B cell (primary cell): ENCODE results near the gene ELAVL3. TPM values are rescaled to one million over a fixed set of nuclear protein-coding genes. Genes with fewer than 3 reads are reported as not detected.

ENCODE experiments used
- ATAC-seq: fragments of 200-7000 bp; cut with Tn5 transposase; one replicate; pipeline ENCODE4 v1.10.0; 2021; ENCODE audit warnings: low read depth, mild to moderate bottlenecking, moderate number of reproducible peaks, moderate library complexity
- CTCF ChIA-PET: fragments of 350-600 bp; sonication (Branson Sonifier 250); formaldehyde crosslinking; loops from one replicate; lab custom pipeline; 2021; ENCODE audit warnings: antibody characterized with exemption, inconsistent platforms; lab: Charles Lee
- POLR2A ChIA-PET: fragments of 350-600 bp; sonication (Branson Sonifier 250); formaldehyde crosslinking; loops from one replicate; lab custom pipeline; 2021; ENCODE audit warnings: antibody characterized with exemption; lab: Charles Lee
- DNase-seq: peaks from one replicate; pipeline ENCODE4 v3.0.0; 2013
- H2AFZ ChIP-seq: 2 replicates; pipeline ENCODE4 v1.6.1; 2012; ENCODE audit warnings: mild to moderate bottlenecking, low read depth, low read length; ENCODE audit not compliant: insufficient read depth, poor library complexity, severe bottlenecking
- H3K27ac ChIP-seq, 2 donors: 1 replicate in 1 of 2; 2 replicates in 1 of 2; pipeline ENCODE4 v1.5.1; 2012 to 2013; ENCODE audit warnings: low read length in 2 of 2, mild to moderate bottlenecking in 2 of 2, moderate library complexity in 1 of 2
- H3K27me3 ChIP-seq, 4 experiments: fragments of 200-600 bp in 1 of 4; sonication (generic) in 1 of 4; replicated peaks in 1 of 4; 1 replicate in 2 of 4; 2 replicates in 2 of 4; pipeline versions ENCODE4 v1.6.1 to v1.7.0; 2013 to 2016; ENCODE audit warnings: low read length in 3 of 4, mild to moderate bottlenecking in 2 of 4, mixed read lengths in 1 of 4, moderate library complexity in 1 of 4; ENCODE audit not compliant: insufficient read depth in 4 of 4, control insufficient read depth in 3 of 4; ENCODE audit errors: control extremely low read depth in 1 of 4
- H3K36me3 ChIP-seq, 2 experiments: replicated peaks in 1 of 2; 1 replicate in 1 of 2; 2 replicates in 1 of 2; pipeline versions ENCODE4 v1.6.1 to v1.7.1; 2013; ENCODE audit warnings: low read length in 1 of 2; ENCODE audit not compliant: insufficient read depth in 2 of 2, control insufficient read depth in 1 of 2; ENCODE audit errors: control extremely low read depth in 1 of 2, extremely low read depth in 1 of 2
- H3K4me1 ChIP-seq, 2 donors: fragments of 200-600 bp in 1 of 2; sonication (generic) in 1 of 2; 1 replicate in 1 of 2; 2 replicates in 1 of 2; pipeline versions ENCODE4 v1.5.1 to v1.6.1; 2013 to 2017; ENCODE audit warnings: low read length in 2 of 2; ENCODE audit not compliant: control insufficient read depth in 2 of 2, insufficient read depth in 2 of 2
- H3K4me2 ChIP-seq: replicated peaks from 2 replicates; pipeline ENCODE3; 2012; ENCODE audit warnings: mild to moderate bottlenecking, low read depth, low read length; ENCODE audit not compliant: poor library complexity, severe bottlenecking
- H3K4me3 ChIP-seq, 5 experiments: fragments of 200-600 bp in 1 of 5; sonication (generic) in 1 of 5; 1 replicate in 3 of 5; 2 replicates in 2 of 5; pipeline versions ENCODE4 v1.5.1 to v1.7.0; 2011 to 2016; ENCODE audit warnings: low read length in 4 of 5, mild to moderate bottlenecking in 4 of 5, low read depth in 2 of 5, control low read depth in 1 of 5, moderate library complexity in 1 of 5; ENCODE audit not compliant: insufficient read depth in 1 of 5; ENCODE audit errors: control extremely low read depth in 1 of 5, extremely low read depth in 1 of 5
- H3K79me2 ChIP-seq: fragments of 200-600 bp; sonication (generic); one replicate; pipeline ENCODE4 v1.6.0; 2016; ENCODE audit warnings: low read length; ENCODE audit not compliant: control insufficient read depth, insufficient read depth
- H3K9ac ChIP-seq: fragments of 200-600 bp; sonication (generic); 2 replicates; pipeline ENCODE4 v1.6.1; 2017; ENCODE audit warnings: mild to moderate bottlenecking, low read length, moderate library complexity
- H3K9me3 ChIP-seq, 3 donors: one replicate each; pipeline versions ENCODE4 v1.6.1 to v1.7.1; 2013; ENCODE audit warnings: low read length in 2 of 3; ENCODE audit not compliant: control insufficient read depth in 2 of 3, insufficient read depth in 1 of 3; ENCODE audit errors: control extremely low read depth in 1 of 3
- H4K20me1 ChIP-seq: 2 replicates; pipeline ENCODE4 v1.6.0; 2012; ENCODE audit warnings: mild to moderate bottlenecking, low read length; ENCODE audit not compliant: insufficient read depth, control insufficient read depth, poor library complexity, severe bottlenecking
- H3K27ac Mint-ChIP-seq: one replicate; pipeline ENCODE4 v1.8.0; 2021; ENCODE audit warnings: mixed read lengths
- H3K27me3 Mint-ChIP-seq: one replicate; pipeline ENCODE4 v1.8.0; 2021; ENCODE audit warnings: mixed read lengths
- H3K4me1 Mint-ChIP-seq: one replicate; pipeline ENCODE4 v1.8.0; 2021; ENCODE audit warnings: mixed read lengths
- H3K4me3 Mint-ChIP-seq: one replicate; pipeline ENCODE4 v1.8.0; 2021; ENCODE audit warnings: mixed read lengths
- H3K9me3 Mint-ChIP-seq: one replicate; pipeline ENCODE4 v1.8.0; 2022; ENCODE audit warnings: mixed read lengths; ENCODE audit not compliant: insufficient read depth
- CTCF ChIP-seq: fragments of 200-600 bp; IDR thresholded peaks from one replicate; pipeline ENCODE4 v1.8.0; 2022; ENCODE audit warnings: antibody characterized with exemption, mild to moderate bottlenecking
- EZH2 ChIP-seq: IDR thresholded peaks from 2 replicates; pipeline ENCODE4 v1.6.1; 2012; ENCODE audit warnings: borderline replicate concordance, low read depth, mild to moderate bottlenecking, moderate library complexity, low read length; ENCODE audit not compliant: insufficient read depth, poor library complexity, severe bottlenecking
- WGBS: methylation state at CpG from one replicate; pipeline ENCODE4 v1.1.5; 2013; ENCODE audit warnings: missing lambda C conversion rate; ENCODE audit not compliant: insufficient coverage; 5-methylcytosine and 5-hydroxymethylcytosine counted together
- intact Hi-C: fragments of 100-400 bp; cut with micrococcal nuclease; formaldehyde crosslinking; loops from one replicate; pipeline ENCODE4 v1.10.0; 2022
- polyA plus RNA-seq: library from polyadenylated mRNA; depleted of rRNA; stranded (reverse); fragments of >200 nt; gene quantifications from 2 replicates; pipeline ENCODE4 v1.2.3, GENCODE V29; 2012
- total RNA-seq, 2 donors: library from RNA; stranded (reverse); fragments of 120-200 nt in 1 of 2; gene quantifications; 1 replicate in 1 of 2; 2 replicates in 1 of 2; pipeline versions ENCODE4 v1.2.3 to v1.2.4, GENCODE V29; 2013 to 2022

The ELAVL3 gene
- total and polyA plus RNA-seq, 2 donors (not counting 1 experiment from before 2014, with no cell fraction given), result 0.01 TPM; not detected in 1

DNA sequence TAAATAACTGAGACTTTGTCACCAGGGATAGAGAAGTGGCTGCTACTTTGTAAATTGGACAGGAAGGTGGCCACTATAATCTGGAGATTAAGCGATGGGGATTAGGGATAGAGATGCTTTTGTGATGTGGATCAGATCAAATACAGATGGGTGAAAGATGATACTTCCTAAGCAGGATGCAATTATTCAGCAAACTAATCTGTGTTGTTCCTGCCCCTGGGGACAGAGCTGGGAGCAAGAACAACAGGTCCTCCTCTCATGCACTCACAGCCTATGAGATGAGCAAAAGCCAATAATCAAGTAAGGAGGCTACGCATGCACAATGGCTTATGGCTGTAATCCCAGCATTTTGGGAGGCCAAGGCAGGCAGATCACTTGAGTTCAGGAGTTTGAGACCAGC, 66.3 kb downstream of the ELAVL3 start:
- H3K27me3 Mint-ChIP-seq, result peaks cover 8% of the 10 kb centered on the region
- H3K4me3 ChIP-seq, result no peak overlapping the region
- no peaks in the 10 kb centered on the region for H3K79me2 ChIP-seq
- no peak overlapping the region for H3K9ac ChIP-seq
- peaks cover 13% of the 10 kb centered on the region for H3K4me1 Mint-ChIP-seq
- H3K27ac Mint-ChIP-seq, result no peak overlapping the region
- no peak overlapping the region for H3K4me2 ChIP-seq
- intact Hi-C loops, result no loop called here
- H3K27me3 ChIP-seq, result peaks cover 0 to 18% (median 8%) of the 10 kb centered on the region in 4 experiments
- WGBS, result 100% methylated on average over 2 of the region's 2 CpGs
- no peaks in the 10 kb centered on the region for H3K36me3 ChIP-seq
- H3K4me3 Mint-ChIP-seq, result no peak overlapping the region
- no peak overlapping the region for H3K27ac ChIP-seq
- TF ChIP-seq CTCF, result no peak
- no peak for TF ChIP-seq EZH2
- CTCF ChIA-PET, result no interaction called here
- no peak overlapping the region for H2AFZ ChIP-seq
- peaks cover 12 to 15% of the 10 kb centered on the region in 2 donors for H3K4me1 ChIP-seq
- H3K9me3 ChIP-seq, result no peaks in the 10 kb centered on the region
- POLR2A ChIA-PET, result no interaction called here
- no peaks in the 10 kb centered on the region for H3K9me3 Mint-ChIP-seq
- DNase-seq (no peak), ATAC-seq (no peak)
- H4K20me1 ChIP-seq, result no peaks in the 10 kb centered on the region

GRCh38 chr19:11410682-11411081, 70.2 kb downstream of the ELAVL3 start:
- CTCF ChIA-PET, result no interaction called here
- 88% methylated on average over 6 of the region's 8 CpGs for WGBS

More at GRCh38 chr19:11410682-11411081, 70.2 kb downstream of the ELAVL3 start:
- no peak for TF ChIP-seq CTCF
- no peak for TF ChIP-seq EZH2
- POLR2A ChIA-PET, result no interaction called here
- Histone ChIP-seq H3K79me2 (no peaks in the 10 kb centered on the region), H3K4me3 (no peak overlapping the region), H4K20me1 (no peaks in the 10 kb centered on the region), H3K4me1 (peaks cover 5 to 7% of the 10 kb centered on the region in 2 donors), H3K27me3 (peaks cover 0 to 26% (median 5%) of the 10 kb centered on the region in 4 experiments), H3K9me3 (no peaks in the 10 kb centered on the region), H3K36me3 (no peaks in the 10 kb centered on the region), H3K4me2 (no peak overlapping the region), H3K27ac (no peak overlapping the region), H3K9ac (no peak overlapping the region), H2AFZ (no peak overlapping the region)
- Mint-ChIP-seq H3K4me1 (peaks cover 3% of the 10 kb centered on the region), H3K27me3 (peaks cover 13% of the 10 kb centered on the region), H3K27ac (no peak overlapping the region), H3K9me3 (no peaks in the 10 kb centered on the region), H3K4me3 (no peak overlapping the region)
- ATAC-seq (no peak), DNase-seq (no peak)
- intact Hi-C loops, result no loop called here
